ACC112 (cell line): ENCODE results near the gene UTP4.
"Not testable (repeated sequence)": the region's sequence is repeated elsewhere in the genome, so short reads cannot be mapped to it uniquely, and the experiment has no call there.

ENCODE experiments used
- H2AFZ ChIP-seq: fragments of 200-600 bp; sonication (generic); one replicate; pipeline ENCODE4 v1.6.0; 2017; ENCODE audit warnings: antibody characterized with exemption, low read length; ENCODE audit not compliant: unreplicated experiment
- H3K27ac ChIP-seq: fragments of 200-600 bp; sonication (generic); 2 replicates; pipeline ENCODE4 v1.5.1; 2014; ENCODE audit warnings: low read depth, mild to moderate bottlenecking, antibody characterized with exemption, low read length, moderate library complexity
- H3K27me3 ChIP-seq: fragments of 200-600 bp; sonication (generic); 2 replicates; pipeline ENCODE4 v1.6.1; 2014; ENCODE audit warnings: mild to moderate bottlenecking, antibody characterized with exemption, low read length, moderate library complexity, mixed read lengths; ENCODE audit not compliant: insufficient read depth
- H3K36me3 ChIP-seq: fragments of 200-600 bp; sonication (generic); 2 replicates; pipeline ENCODE4 v1.6.1; 2016; ENCODE audit warnings: mild to moderate bottlenecking, antibody characterized with exemption, low read length, moderate library complexity, mixed read lengths; ENCODE audit not compliant: insufficient read depth
- H3K4me1 ChIP-seq: fragments of 200-600 bp; sonication (generic); one replicate; pipeline ENCODE4 v1.6.1; 2016; ENCODE audit warnings: low read length, mixed read lengths; ENCODE audit not compliant: insufficient read depth, unreplicated experiment, control insufficient read depth
- H3K4me3 ChIP-seq: fragments of 200-600 bp; sonication (generic); 2 replicates; pipeline ENCODE4 v1.5.1; 2014; ENCODE audit warnings: mild to moderate bottlenecking, low read depth, low read length
- H3K79me2 ChIP-seq: fragments of 200-600 bp; sonication (generic); one replicate; pipeline ENCODE4 v1.6.0; 2016; ENCODE audit warnings: low read length; ENCODE audit not compliant: control insufficient read depth, unreplicated experiment, insufficient read depth

The UTP4 gene

GRCh38 chr16:69131167-69131838 is 1.1 kb upstream of the UTP4 start:
- Histone ChIP-seq H3K27me3 (no peaks in the 10 kb centered on the region), H3K4me3 (peak overlapping the region; percentile 100), H3K27ac (peak overlapping the region; percentile 80), H2AFZ (peak overlapping the region; percentile 50), H3K79me2 (peaks cover 90% of the 10 kb centered on the region), H3K36me3 (no peaks in the 10 kb centered on the region; the same call in 1 of the 2 replicates), H3K4me1 (peaks cover 28% of the 10 kb centered on the region)

GRCh38 chr16:69131839-69132423 is 518 bp upstream of the UTP4 start:
- Histone ChIP-seq H3K4me3 (peak overlapping the region; percentile 100), H3K79me2 (peaks cover 91% of the 10 kb centered on the region), H3K27ac (peak overlapping the region; percentile 87), H3K36me3 (peaks cover 5% of the 10 kb centered on the region; the same call in 1 of the 2 replicates), H3K27me3 (no peaks in the 10 kb centered on the region), H2AFZ (peak overlapping the region; percentile 93), H3K4me1 (peaks cover 28% of the 10 kb centered on the region)

DNA sequence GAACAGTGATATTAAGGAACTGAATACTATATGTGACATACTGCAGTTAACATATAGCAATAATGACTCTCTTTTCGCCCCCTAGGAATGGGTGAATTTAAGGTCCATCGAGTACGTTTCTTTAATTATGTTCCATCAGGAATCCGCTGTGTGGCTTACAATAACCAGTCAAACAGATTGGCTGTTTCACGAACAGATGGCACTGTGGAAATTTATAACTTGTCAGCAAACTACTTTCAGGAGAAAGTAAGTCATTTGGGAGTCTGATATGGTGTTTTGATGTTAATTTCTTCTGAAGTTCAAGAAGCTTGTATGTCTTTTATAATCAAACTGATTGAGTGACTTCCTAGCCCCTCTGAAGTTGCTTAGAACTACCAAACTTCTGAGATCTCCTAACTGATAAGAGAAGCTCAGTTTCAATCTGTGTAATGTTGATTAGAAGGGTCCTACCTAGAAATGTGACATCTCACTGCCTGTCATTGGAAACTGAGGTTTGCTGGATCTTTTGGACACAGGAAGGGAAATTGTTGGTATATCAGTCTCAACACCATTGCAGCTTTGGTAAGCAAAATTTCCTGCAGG is 1.0 kb downstream of the UTP4 start:
- no peak overlapping the region for H2AFZ ChIP-seq
- H3K79me2 ChIP-seq: peaks cover 93% of the 10 kb centered on the region

GRCh38 chr16:69138608-69139007 is 6.2 kb downstream of the UTP4 start:
- Histone ChIP-seq H3K79me2 (peaks cover 59% of the 10 kb centered on the region), H2AFZ (no peak overlapping the region), H3K4me3 (no peak overlapping the region), H3K27me3 (no peaks in the 10 kb centered on the region), H3K36me3 (peaks cover 40% of the 10 kb centered on the region), H3K4me1 (peaks cover 9% of the 10 kb centered on the region), H3K27ac (no peak overlapping the region)

More for the DNA sequence above, 1.0 kb downstream of the UTP4 start:
- Histone ChIP-seq H3K36me3 (peaks cover 19% of the 10 kb centered on the region), H3K27me3 (no peaks in the 10 kb centered on the region), H3K4me3 (peak overlapping the region; percentile 100), H3K27ac (peak overlapping the region; percentile 87; the same call in 1 of the 2 replicates), H3K4me1 (peaks cover 28% of the 10 kb centered on the region)

DNA sequence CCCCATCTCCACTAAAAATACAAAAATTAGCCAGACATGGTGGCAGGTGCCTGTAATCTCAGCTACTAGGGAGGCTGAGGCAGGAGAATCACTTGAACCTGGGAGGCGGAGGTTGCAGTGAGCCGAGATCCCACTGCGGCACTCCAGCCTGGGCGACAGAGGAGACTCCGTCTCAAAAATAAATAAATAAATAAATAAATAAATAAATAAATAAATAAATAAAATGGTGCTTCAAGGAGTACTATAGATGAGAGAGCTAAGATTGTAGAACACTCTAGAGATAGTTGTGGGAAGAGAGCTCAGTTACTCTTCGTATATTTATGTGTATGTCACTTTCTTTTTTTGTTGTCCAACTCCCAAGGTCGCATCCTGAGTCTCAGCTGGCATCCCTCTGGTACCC is 7.0 kb downstream of the UTP4 start:
- Histone ChIP-seq H3K36me3 (peaks cover 43% of the 10 kb centered on the region), H3K79me2 (peaks cover 53% of the 10 kb centered on the region)
- not testable (repeated sequence) for H3K4me3 ChIP-seq, H2AFZ ChIP-seq, H3K27me3 ChIP-seq, H3K27ac ChIP-seq, H3K4me1 ChIP-seq

DNA sequence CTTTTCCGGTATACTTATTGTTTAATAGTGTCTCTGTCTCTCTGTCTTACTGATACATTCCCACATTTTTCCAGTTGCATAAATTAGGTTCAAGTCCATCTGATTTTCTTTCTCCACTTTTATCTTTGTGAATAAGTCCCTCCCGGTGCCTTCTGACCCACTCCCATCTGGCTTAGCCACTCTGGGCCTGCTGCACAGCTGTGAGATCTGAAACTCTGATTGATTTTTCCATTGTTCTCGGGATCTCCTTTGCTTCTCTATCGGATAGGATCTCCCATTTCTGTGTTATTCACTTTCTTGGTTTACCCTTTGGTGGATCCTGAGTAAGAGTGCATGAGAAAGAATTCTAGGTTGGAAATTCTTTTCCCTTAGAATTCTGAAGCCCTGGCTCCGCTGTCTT is 8.6 kb downstream of the UTP4 start:
- H3K27me3 ChIP-seq: no peaks in the 10 kb centered on the region
- no peak overlapping the region for H3K4me3 ChIP-seq
- H2AFZ ChIP-seq: no peak overlapping the region
- no peak overlapping the region for H3K27ac ChIP-seq
- H3K79me2 ChIP-seq: peaks cover 40% of the 10 kb centered on the region
- H3K4me1 ChIP-seq: no peaks in the 10 kb centered on the region
- peaks cover 45% of the 10 kb centered on the region for H3K36me3 ChIP-seq

DNA sequence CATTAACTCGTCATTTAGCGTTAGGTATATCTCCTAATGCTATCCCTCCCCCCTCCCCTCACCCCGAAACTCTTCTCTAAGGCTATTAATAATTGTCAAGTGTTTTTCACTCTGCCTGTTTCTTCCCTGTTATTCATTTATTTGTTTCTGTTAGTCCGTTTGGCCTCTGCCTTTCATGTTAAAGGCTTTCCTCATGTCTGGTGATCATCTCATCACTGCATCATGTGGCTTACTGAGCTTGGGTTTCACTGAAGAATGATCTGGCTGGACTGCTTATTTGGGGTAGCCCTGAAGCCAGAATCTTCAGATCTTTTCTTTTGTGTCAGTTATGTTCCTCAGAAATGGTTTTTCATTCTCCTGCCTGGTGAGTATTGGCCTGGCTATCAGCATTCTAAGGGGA is 9.5 kb downstream of the UTP4 start:
- Histone ChIP-seq H3K27ac (no peak overlapping the region), H3K4me1 (no peaks in the 10 kb centered on the region), H3K36me3 (peaks cover 43% of the 10 kb centered on the region), H3K4me3 (no peak overlapping the region), H3K27me3 (no peaks in the 10 kb centered on the region), H2AFZ (no peak overlapping the region), H3K79me2 (peaks cover 35% of the 10 kb centered on the region)

GRCh38 chr16:69143116-69143515 is 10.7 kb downstream of the UTP4 start:
- Histone ChIP-seq H3K36me3 (peaks cover 38% of the 10 kb centered on the region), H3K79me2 (peaks cover 23% of the 10 kb centered on the region)

GRCh38 chr16:69145658-69146057 is 13.2 kb downstream of the UTP4 start:
- Histone ChIP-seq H3K36me3 (peaks cover 27% of the 10 kb centered on the region), H3K4me1 (no peaks in the 10 kb centered on the region), H3K27ac (peak overlapping the region; percentile 45), H3K4me3 (0 out of 2 replicates have a peak overlapping the region, but pooled peaks have one; percentile 5), H3K79me2 (peaks cover 17% of the 10 kb centered on the region), H3K27me3 (no peaks in the 10 kb centered on the region), H2AFZ (no peak overlapping the region)

More at GRCh38 chr16:69143116-69143515, 10.7 kb downstream of the UTP4 start:
- no peaks in the 10 kb centered on the region for H3K27me3 ChIP-seq
- no peak overlapping the region for H3K27ac ChIP-seq
- no peak overlapping the region for H3K4me3 ChIP-seq
- no peak overlapping the region for H2AFZ ChIP-seq
- H3K4me1 ChIP-seq: no peaks in the 10 kb centered on the region

- H3K27ac ChIP-seq, H2AFZ ChIP-seq: not testable (repeated sequence)
- H3K36me3 ChIP-seq: peaks cover 26% of the 10 kb centered on the region
These were observed 17.2 kb downstream of the UTP4 start for GRCh38 chr16:69149621-69150020.

More at GRCh38 chr16:69149621-69150020, 17.2 kb downstream of the UTP4 start:
- not testable (repeated sequence) for H3K4me1 ChIP-seq, H3K79me2 ChIP-seq, H3K4me3 ChIP-seq, H3K27me3 ChIP-seq
